SK-MEL-5 (cell line): ENCODE results near the gene CTSC. TPM values are rescaled to one million over a fixed set of nuclear protein-coding genes. Genes with fewer than 3 reads are reported as not detected.

ENCODE experiments used
- DNase-seq: peaks from one replicate; pipeline ENCODE4 v3.0.0-alpha.2; 2016; ENCODE audit warnings: low read depth, low spot score
- in situ Hi-C: cut with HindIII; loops from 2 replicates; pipeline ENCODE4 v1.10.0; 2016; ENCODE audit warnings: low sequenced_read_pairs, high pct_unique_total_duplicates, low pct_unique_long_range_greater_than_20kb
- total RNA-seq: library from RNA; depleted of rRNA; stranded (reverse); fragments of >200 nt; shearing (Covaris generic); gene quantifications from 2 replicates; pipeline ENCODE4 v1.2.3, GENCODE V29; 2014

Gene CTSC
- total RNA-seq, 1 experiment from 2014 or later = 235 TPM

DNA sequence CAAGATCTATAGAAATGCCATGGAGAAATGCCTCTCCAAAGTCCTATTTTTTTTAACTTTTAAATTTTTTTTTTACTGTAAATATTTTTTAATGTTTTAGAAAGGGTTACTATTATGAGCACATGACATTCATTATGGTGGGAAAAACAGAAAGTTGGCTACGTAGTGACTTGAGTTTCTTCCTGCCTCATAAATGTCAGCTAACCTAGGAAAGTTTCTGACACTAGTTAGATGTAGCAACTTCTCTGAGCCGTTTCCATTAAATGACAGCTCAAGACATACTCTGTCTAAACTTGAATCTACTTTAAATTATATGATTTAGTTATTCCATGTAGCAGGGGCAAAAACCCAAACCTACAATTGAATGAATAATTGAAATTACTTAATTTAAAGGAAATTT lies 18.4 kb upstream of the CTSC start:
- DNase-seq = no peak
- in situ Hi-C loops = no loop called here

DNA sequence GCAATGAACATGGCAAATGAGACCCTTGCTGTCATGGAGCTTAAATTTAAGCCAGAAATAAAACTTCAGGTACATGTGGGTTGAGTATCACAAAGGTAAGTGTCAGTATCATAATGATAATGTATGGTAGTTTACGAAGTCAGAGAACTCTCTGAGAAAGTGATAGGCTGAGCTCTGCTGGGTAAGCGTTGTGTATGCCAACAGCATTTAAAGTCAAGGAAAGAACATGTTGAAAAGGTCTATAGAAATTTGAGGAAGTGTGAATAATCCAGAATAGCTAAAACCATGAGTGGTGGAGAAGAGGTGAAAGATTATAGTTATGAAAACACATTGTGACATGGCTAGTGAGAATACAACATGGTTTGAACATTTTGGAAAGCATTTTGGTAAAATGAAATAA lies 17.4 kb upstream of the CTSC start:
- in situ Hi-C loops = no loop called here

DNA sequence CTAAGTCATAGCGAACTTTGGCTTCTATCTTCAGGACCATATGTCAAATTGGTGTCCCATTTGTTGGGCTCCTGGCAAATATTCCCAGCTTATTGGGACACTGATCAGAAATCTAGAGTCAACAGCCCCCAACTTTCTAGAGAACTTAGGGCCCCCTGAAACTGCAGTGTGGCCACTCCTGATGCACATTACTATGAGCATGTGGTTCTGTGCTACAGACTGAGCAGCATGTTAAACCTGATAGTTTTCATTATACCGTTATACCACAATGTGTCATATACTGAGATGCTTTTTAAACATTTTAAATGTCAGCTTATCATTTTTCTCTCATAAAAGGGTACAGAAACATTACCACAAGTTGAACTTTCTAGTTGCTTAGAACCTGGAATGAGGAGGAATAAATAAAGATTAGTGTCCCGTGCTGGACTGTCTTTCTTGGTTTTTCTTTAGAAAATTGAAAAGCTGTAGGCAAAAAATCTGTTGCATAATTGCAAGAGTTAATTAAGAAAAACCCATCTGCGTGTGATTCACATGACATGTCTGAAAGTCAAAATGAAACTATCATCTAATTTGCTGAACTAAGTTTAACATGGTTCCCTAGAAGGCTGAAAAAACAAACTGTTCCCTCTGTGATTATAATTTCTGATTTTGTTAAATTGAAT lies 16.4 kb upstream of the CTSC start:
- in situ Hi-C loops = no loop called here
- DNase-seq = no peak

More for the DNA sequence above, 17.4 kb upstream of the CTSC start:
- no peak for DNase-seq

DNA sequence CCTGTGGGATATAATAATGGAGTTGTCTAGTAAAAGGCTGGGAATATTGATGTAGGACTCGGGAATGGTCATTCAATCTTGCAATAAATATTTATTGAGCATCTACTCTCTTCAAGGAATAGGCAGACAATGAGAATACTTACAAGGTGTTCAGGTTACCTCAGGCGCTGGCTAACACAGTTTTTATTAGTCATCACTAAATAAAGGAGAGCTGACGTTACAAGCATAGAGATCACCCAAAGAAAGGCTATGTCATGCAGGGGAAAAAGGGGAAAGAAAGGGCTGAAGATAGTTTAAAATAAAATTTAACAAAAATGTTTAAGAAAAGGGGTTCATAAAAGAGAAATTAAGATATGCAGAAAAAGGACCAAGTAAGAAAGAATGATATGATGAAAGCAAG lies 15.8 kb upstream of the CTSC start:
- DNase-seq = no peak
- in situ Hi-C loops = no loop called here

DNA sequence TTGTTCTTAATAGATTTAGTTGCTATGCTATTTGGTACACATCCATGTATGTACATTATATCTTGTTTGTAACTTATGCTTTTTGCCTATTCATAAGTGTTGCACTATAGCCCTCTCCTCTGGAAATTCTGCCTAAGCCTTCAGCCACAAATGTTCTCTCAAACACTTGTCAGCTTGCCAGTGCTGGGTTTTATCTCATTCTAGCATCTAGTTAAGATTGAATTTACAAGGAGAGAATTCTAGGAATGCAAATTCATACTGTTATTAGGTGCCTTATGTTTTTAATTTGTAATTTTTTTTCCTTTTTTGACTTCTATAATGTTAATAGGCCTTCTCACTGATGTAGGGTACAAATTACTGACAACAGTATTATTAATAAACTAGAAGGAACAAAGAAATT lies 14.6 kb upstream of the CTSC start:
- DNase-seq = no peak
- in situ Hi-C loops = no loop called here

DNA sequence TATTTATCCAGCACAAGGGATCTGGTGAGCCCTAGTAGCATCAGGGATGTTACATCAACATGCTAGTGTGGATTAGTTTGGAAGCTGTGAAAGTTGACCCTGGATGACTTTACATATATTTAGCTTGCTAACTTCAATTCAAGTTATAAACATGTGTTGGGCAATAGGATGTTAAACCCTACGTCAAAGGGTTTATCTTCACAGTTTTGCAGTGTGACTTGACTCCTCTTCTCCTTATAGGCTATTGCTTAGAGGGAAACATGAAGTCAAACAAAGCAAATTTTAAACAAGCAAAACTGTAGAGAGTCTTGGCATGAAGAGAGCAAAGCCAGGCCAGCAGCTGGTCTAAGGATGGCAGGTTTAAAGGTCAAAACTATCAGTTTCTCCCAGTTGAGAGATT lies 11.3 kb upstream of the CTSC start:
- no peak for DNase-seq
- in situ Hi-C loops = no loop called here

DNA sequence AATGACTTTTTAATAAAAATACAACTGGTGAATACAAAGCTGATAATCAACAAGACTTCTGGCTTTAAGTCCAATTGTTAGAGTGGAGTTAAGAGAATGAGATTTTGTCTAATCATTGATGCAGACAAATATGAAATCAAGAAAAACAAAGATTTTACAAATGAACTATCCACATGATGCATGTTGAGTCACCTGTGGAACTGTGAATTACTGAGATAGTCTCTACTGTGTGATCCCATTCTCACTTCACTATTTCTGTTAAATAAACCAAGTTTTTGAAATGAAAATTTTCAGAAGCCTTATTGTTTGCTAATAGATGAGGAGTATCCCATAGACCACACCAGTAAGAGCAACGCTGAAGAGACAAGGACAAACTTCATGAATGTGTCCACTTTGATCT lies 8.4 kb upstream of the CTSC start:
- DNase-seq = no peak
- in situ Hi-C loops = no loop called here

DNA sequence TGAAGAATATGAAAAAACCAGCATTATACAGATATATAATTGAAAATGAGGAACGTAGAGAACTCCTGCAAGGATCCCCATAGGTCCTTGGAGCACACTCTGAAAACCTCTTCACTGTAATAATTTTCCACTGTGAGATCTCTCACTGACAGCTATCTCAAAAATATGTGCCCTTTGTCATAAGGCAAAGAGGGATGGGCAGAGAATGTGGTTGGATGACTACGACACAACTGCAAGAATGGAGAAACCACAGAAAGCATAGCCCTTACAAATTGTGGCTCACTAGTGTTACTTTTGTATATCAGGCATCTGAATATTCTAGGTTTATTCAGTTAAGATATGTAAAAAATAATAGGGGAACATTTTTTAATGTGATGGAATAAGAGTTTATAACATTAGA lies 7.9 kb upstream of the CTSC start:
- in situ Hi-C loops = no loop called here
- DNase-seq = no peak

DNA sequence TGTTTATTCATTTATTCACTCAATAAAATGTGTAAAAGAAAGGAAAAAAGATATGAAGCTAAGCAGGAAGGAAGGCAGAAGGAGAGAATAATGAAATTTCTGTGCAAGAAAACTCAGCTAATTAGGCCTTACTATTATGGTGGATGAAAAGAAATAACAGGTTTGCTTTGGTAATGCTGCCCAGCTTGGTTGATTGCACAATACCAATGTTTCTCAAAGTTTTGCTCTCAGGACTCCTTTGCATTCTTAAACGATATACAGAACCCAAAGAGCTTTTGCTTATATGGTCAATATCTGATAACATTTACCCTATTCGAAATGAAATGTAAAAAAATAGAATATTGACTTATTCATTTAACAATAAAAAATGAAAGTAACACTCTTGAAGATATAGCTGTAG lies 7.3 kb upstream of the CTSC start:
- DNase-seq = no peak
- in situ Hi-C loops = no loop called here

DNA sequence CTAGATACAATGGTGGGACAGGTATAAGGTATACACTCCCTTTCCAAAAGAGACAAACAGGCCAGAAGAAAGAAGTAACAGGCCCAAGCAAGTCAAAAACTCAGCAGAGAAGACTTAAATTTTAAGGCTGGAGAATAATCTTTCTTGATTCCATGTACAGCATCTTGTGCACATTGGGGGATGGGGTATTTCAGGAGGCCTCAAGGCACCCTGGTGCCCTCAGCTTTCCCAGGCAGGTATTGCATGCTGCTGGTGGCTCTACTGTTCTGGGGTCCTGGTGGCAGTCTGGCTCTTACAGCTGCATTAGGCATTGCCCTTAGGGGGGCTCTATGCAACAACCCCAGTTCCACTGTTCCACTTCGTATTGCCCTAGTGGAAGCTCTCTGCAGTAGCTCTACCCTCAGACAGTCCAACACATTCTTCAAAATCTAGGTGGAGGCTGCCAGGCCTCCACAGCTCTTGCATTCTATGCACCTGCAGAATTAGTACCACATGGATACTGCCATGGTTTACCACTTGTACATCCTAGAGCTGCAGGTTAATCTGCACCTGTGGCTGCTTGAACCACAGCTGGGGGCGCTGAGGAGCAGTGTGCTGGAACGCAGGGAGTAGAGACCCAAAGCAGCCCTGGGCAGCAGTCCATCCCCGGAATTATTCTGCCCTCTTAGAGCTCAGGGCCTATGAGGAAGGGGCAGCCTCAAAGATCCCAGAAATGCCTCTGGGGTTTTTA lies 4.2 kb upstream of the CTSC start:
- DNase-seq = peak; percentile 38
- in situ Hi-C loops = no loop called here

DNA sequence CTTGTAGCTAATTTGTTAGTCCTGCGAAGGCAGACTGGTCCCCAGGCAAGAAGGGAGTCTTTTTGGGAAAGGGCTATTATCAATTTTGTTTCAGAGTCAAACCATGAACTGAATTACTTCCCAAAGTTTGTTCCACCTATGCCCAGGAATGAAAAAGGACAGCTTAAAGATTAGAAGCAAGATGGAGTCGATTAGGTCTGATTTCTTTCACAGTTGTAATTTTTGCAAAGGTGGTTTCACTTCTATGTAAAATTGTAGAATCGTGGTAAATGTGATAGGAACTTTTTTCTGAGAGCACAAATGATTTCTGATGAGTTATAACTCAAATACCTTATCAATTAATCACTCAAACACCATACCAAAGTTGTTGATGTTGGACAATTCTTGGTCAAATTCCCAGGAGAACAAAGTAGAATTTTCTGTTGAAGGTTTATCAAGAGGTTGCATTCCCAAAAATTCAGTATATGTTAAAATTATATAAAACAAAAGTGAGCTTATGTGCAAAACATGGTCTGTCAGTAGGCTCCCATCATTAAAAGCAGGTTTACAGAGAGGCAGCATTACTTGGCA lies 2.9 kb upstream of the CTSC start:
- in situ Hi-C loops = no loop called here
- no peak for DNase-seq

DNA sequence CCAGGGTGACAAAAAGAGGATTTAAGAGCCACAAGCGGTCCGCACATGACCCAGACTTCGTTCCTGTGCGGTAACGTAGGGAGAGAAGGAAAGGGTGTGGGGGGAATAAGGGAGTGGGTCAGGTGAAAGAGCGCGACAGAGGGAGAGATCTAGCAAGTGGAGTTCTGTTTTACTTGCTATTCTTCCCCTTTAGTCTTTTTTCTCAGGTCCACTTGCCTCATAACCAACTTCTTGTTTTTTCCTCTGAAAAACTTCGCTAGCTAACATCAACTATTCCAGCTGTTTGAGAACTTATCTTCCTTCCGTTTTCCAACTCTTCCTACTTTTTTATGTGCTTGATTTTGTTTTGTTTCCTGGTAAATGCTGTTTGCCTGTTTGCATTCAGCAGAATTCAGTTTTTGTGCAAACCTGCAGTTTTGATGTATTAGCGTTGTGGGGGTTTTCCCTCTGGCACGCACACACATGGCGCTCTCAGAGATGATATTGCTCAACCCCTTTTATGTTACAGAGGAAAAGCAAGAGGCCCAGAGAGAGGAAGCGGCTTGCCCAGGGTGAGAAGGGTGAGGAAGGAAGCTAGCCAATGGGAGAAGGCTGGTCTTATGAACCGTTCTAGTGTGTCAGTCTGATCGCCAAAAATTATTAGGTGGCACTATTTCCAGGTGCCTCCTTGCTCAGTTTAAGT lies 592 bp upstream of the CTSC start:
- peak; percentile 77 for DNase-seq
- in situ Hi-C loops = no loop called here

DNA sequence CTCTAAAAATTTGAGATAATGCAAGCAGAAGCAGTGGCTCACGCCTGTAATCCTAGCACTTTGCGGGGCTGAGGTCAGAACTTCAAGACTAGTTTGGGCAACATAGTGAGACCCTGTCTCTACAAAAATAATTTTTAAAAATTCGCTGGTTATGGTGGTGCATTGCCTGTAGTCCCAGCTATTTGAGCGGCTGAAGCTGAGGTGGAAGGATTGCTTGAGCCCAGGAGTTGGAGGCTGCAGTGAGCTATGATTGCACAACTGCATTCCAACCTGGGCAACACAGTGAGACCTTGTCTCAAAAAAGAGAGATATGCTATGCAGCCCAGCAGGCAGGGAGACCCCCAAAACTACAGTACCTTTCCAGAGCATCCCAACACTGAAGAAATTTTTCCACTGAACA lies 2.3 kb downstream of the CTSC start:
- DNase-seq = no peak
- in situ Hi-C loops = no loop called here

DNA sequence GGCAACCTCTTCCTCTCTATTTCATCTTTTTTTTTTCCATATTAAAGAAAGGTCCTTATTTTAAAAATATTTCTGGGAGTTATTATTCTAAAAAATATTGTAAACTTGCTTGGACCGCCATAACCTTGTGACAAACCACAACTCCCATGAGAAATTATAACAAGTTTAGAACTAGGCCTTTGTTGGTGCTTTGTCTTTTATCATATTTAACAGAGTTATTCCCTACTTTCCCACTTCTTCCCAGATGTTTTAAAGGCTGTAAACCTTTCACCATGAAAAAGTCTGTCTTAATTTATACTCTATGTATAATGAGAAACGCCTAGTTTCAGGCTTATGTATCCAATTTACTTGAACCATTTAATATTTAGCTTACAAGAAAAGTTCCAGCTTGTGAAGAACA lies 3.7 kb downstream of the CTSC start:
- DNase-seq = no peak
- in situ Hi-C loops = no loop called here

DNA sequence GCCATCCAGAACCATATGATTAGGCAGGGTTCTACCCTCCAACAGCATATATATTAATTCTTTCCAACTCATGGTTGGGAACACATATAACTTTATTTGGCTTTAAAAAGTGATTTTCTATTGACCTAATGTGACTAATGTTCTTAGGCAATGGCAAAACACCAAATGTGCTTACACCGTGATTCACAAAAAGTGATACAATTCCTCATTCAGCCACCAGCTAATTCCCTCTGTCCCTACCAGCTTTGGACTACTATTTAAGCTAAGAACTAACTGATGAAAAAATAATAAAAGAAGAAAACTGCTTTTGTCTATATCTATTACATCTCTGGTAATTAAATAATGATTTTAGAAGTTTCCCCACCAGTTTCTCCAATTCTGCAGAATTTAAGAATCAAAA lies 4.7 kb downstream of the CTSC start:
- DNase-seq = no peak
- in situ Hi-C loops = no loop called here

DNA sequence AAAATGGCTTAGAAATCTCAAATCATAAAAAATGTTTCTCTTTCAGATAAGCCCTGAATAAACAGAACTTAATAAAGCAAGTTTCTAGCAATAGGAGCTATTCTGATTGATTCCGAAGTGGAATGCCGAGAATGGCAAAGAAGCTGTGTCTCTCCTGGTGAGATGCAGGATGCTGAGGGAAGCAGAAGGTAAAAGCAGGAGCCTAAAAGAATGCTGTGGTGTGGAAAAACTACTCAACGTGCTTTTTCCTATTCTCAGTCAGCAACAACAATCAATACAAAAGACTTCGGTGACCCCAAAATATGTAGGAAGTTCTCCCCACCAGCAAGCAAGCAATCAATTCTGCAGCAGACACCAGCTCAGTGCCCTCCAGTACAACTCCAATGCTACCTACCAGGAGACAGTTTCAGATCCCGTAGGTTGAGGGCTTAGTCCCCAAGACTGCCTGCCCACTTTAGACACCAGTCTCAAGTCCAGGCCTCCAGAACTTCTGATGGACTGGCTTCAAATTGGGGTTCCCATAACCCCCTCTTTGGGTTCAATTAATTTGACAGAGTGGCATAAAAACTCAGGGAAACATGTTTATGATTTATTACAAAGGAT lies 6.6 kb downstream of the CTSC start:
- DNase-seq = no peak
- in situ Hi-C loops = no loop called here

DNA sequence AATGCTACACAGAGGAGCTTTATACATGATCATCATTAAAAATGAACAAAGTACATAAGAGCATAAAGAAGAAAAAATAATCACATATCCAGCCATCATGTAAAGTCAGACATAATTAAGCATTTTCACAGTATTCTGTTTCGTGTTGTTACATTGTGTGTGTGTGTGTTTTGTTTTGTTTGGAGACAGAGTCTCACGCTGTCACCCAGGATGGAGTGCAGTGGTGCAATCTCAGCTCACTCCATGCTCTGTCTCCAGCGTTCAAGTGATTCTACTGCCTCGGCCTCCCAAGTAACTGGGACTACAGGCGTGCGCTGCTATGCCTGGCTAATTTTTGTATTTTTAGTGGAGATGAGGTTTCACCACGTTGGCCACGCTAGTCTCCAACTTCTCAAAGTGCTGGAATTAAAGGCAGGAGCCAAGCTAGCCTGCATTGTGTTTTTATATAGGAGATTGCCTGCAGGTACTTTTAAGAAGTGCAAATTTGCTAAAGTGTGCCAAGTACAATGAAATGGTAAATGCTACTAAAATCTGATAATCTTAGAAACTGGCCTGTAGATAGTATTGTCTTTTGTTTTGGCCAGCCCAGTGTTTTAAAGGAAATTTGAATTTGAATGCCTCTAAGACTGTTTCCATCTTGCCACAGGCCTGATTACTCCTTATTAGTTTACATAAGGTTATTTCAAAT lies 7.8 kb downstream of the CTSC start:
- DNase-seq = no peak
- in situ Hi-C loops = no loop called here
